H1 (cell line): ENCODE results near the gene RDH5.

Source experiments
- ATF2 ChIP-seq: IDR thresholded peaks from 2 replicates; pipeline ENCODE4 v1.6.1; 2012; ENCODE audit warnings: low read length, inconsistent platforms
- CTCF ChIP-seq, 3 experiments: IDR thresholded peaks; 1 replicate in 2 of 3; 2 replicates in 1 of 3; pipeline versions ENCODE4 v1.5.1 to v1.6.1; 2011; ENCODE audit warnings: low read length in 3 of 3, mild to moderate bottlenecking in 3 of 3, inconsistent platforms in 2 of 3, low read depth in 1 of 3, moderate library complexity in 1 of 3; ENCODE audit not compliant: insufficient read depth in 1 of 3; ENCODE audit errors: control extremely low read depth in 1 of 3
- EP300 ChIP-seq, 2 experiments: IDR thresholded peaks; 1 replicate in 1 of 2; 2 replicates in 1 of 2; pipeline ENCODE4 v1.6.1; 2011 to 2012; ENCODE audit warnings: low read depth in 2 of 2, low read length in 2 of 2, mild to moderate bottlenecking in 2 of 2, borderline replicate concordance in 1 of 2, inconsistent platforms in 1 of 2, moderate library complexity in 1 of 2
- EZH2 ChIP-seq: fragments of 200-600 bp; sonication (generic); IDR thresholded peaks from 2 replicates; pipeline ENCODE4 v1.7.1; 2012; ENCODE audit warnings: low read depth, mild to moderate bottlenecking, moderate library complexity, low read length, inconsistent platforms; ENCODE audit not compliant: severe bottlenecking
- POLR2A ChIP-seq, 2 experiments: IDR thresholded peaks; 1 replicate in 1 of 2; 2 replicates in 1 of 2; pipeline ENCODE4 v1.6.1; 2011; ENCODE audit warnings: low read depth in 2 of 2, low read length in 2 of 2, mild to moderate bottlenecking in 2 of 2; ENCODE audit errors: control extremely low read depth in 1 of 2
- RAD21 ChIP-seq, 2 experiments: IDR thresholded peaks in 1 of 2; conservative IDR thresholded peaks in 1 of 2; 2 replicates each; pipeline ENCODE4 v1.6.1; 2011; ENCODE audit warnings: low read depth in 2 of 2, low read length in 2 of 2, improper control_type of control experiment in 1 of 2, inconsistent platforms in 1 of 2, mild to moderate bottlenecking in 1 of 2, moderate library complexity in 1 of 2
- RXRA ChIP-seq: IDR thresholded peaks from 2 replicates; pipeline ENCODE4 v1.6.1; 2011; ENCODE audit warnings: low read depth, mild to moderate bottlenecking, low read length, moderate library complexity; ENCODE audit not compliant: insufficient read depth
- SIX5 ChIP-seq: IDR thresholded peaks from 2 replicates; pipeline ENCODE4 v1.6.1; 2011; ENCODE audit warnings: mild to moderate bottlenecking, low read depth, low read length
- SP2 ChIP-seq: IDR thresholded peaks from 2 replicates; pipeline ENCODE4 v1.6.1; 2012; ENCODE audit warnings: mild to moderate bottlenecking, low read length, inconsistent platforms

GRCh38 chr12:55694188-55694515 is 26.0 kb upstream of the RDH5 start:
- no peak for TF ChIP-seq CTCF (IDR thresholded peaks at IDR 0.05; ENCODE audit: control extremely low read depth in 1 of 3, insufficient read depth in 1 of 3, low read depth in 1 of 3, low read length in 3 of 3)
- no peak for TF ChIP-seq RAD21 (IDR thresholded peaks at IDR 0.05 in 1 of 2, conservative IDR thresholded peaks at IDR 0.05 in 1 of 2; ENCODE audit: low read depth in 2 of 2, low read length in 2 of 2)
- no peak for TF ChIP-seq EZH2
- TF ChIP-seq RXRA, result no peak
- TF ChIP-seq ATF2, result no peak
- TF ChIP-seq POLR2A (IDR thresholded peaks at IDR 0.05; ENCODE audit: control extremely low read depth in 1 of 2, low read depth in 2 of 2, low read length in 2 of 2), result no peak
- TF ChIP-seq SP2, result no peak
- no peak for TF ChIP-seq SIX5
- no peak for TF ChIP-seq EP300 (IDR thresholded peaks at IDR 0.05; ENCODE audit: borderline replicate concordance in 1 of 2, low read depth in 2 of 2, low read length in 2 of 2)
